ENCODE results near the gene MED29. TPM values are rescaled to one million over a fixed set of nuclear protein-coding genes. Genes with fewer than 3 reads are reported as not detected.
A peak's percentile ranks its signal among the peaks of the same experiment; 100 is the strongest.

The MED29 gene
- total and polyA plus RNA-seq, 10 of the 15 experiments (the other 5 are each of a cell fraction or from before 2014, with no cell fraction given): 3.2 to 36.6 (median 22.8) TPM

DNA sequence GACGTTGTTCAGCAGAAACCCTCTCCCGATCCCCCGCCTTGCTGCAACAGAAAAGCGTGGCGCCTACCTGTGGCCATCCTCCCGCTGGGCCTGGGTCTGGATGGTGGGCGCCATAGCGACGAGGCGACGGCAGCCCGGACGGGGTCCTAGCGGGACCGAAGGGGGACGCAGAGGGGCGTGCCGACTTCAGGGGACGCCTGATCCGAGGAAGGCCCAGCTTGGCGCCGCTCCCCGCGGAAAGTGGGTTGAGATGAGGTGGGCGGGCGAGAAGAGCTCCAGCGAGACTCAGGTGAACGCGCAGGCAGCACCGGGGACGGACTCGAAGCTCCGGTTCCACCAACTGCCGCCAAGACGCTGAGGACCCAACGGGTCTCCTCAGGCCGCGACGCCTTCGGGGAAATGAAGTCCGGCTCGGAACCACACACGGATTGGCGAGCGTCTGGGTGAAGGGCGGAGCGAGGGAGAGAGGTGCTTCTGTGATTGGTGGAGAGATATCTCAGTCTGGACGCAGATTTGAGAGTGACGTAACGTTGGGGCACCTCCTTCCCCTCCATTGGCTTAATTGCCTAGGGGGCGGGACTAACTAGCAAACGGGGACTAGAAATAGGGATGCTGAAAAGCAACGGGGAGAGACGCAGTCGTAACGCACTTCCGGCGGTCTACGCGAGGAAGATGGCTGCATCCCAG lies at the start of gene MED29, which contains the start of gene PAF1 (continued):
- TF ChIP-seq SIX5 (IDR thresholded peaks at IDR 0.05; ENCODE audit: low read depth, low read length, severe bottlenecking) (peak; percentile 80), PAX5 (IDR thresholded peaks at IDR 0.05; ENCODE audit: borderline replicate concordance, low read depth, low read length) (peak; percentile 50; the same call in 1 of the 2 replicates), DPF2 (IDR thresholded peaks at IDR 0.05) (peak; percentile 75), MYB (IDR thresholded peaks at IDR 0.05; ENCODE audit: borderline replicate concordance, low read depth, low read length) (peak; percentile 96), NRF1 (conservative IDR thresholded peaks at IDR 0.05; ENCODE audit: low read depth, low read length) (0 out of 2 replicates have a peak, but pooled peaks have one; percentile 1), CREB1 (IDR thresholded peaks at IDR 0.05; ENCODE audit: low read depth) (peak; percentile 95), RELA (IDR thresholded peaks at IDR 0.05; ENCODE audit: borderline replicate concordance, partially characterized antibody) (peak; percentile 88), CEBPB (IDR thresholded peaks at IDR 0.05; ENCODE audit: borderline replicate concordance in 1 of 2, low read depth in 2 of 2, low read length in 2 of 2) (no peak), RUNX3 (IDR thresholded peaks at IDR 0.05; ENCODE audit: low read length) (no peak; the same call in none of the 2 replicates)
- TF ChIP-seq, protein P1, sequence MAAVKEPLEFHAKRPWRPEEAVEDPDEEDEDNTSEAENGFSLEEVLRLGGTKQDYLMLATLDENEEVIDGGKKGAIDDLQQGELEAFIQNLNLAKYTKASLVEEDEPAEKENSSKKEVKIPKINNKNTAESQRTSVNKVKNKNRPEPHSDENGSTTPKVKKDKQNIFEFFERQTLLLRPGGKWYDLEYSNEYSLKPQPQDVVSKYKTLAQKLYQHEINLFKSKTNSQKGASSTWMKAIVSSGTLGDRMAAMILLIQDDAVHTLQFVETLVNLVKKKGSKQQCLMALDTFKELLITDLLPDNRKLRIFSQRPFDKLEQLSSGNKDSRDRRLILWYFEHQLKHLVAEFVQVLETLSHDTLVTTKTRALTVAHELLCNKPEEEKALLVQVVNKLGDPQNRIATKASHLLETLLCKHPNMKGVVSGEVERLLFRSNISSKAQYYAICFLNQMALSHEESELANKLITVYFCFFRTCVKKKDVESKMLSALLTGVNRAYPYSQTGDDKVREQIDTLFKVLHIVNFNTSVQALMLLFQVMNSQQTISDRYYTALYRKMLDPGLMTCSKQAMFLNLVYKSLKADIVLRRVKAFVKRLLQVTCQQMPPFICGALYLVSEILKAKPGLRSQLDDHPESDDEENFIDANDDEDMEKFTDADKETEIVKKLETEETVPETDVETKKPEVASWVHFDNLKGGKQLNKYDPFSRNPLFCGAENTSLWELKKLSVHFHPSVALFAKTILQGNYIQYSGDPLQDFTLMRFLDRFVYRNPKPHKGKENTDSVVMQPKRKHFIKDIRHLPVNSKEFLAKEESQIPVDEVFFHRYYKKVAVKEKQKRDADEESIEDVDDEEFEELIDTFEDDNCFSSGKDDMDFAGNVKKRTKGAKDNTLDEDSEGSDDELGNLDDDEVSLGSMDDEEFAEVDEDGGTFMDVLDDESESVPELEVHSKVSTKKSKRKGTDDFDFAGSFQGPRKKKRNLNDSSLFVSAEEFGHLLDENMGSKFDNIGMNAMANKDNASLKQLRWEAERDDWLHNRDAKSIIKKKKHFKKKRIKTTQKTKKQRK (IDR thresholded peaks at IDR 0.05; ENCODE audit: low read depth, low read length): peak; percentile 81
- TF ChIP-seq, protein P2, sequence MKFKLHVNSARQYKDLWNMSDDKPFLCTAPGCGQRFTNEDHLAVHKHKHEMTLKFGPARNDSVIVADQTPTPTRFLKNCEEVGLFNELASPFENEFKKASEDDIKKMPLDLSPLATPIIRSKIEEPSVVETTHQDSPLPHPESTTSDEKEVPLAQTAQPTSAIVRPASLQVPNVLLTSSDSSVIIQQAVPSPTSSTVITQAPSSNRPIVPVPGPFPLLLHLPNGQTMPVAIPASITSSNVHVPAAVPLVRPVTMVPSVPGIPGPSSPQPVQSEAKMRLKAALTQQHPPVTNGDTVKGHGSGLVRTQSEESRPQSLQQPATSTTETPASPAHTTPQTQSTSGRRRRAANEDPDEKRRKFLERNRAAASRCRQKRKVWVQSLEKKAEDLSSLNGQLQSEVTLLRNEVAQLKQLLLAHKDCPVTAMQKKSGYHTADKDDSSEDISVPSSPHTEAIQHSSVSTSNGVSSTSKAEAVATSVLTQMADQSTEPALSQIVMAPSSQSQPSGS (IDR thresholded peaks at IDR 0.05; ENCODE audit: low read length): no peak; the same call in 1 of the 2 replicates
- TF ChIP-seq, protein P3, sequence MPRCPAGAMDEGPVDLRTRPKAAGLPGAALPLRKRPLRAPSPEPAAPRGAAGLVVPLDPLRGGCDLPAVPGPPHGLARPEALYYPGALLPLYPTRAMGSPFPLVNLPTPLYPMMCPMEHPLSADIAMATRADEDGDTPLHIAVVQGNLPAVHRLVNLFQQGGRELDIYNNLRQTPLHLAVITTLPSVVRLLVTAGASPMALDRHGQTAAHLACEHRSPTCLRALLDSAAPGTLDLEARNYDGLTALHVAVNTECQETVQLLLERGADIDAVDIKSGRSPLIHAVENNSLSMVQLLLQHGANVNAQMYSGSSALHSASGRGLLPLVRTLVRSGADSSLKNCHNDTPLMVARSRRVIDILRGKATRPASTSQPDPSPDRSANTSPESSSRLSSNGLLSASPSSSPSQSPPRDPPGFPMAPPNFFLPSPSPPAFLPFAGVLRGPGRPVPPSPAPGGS (IDR thresholded peaks at IDR 0.05; ENCODE audit: borderline replicate concordance, insufficient read depth, low read depth, low read length, poor library complexity, severe bottlenecking): peak; percentile 45

Data from GM12878 (cell line).